HL-60 (cell line): ENCODE data around the gene SLC25A51.

Experiments used
- CTCF ChIP-seq: IDR thresholded peaks from one replicate; pipeline ENCODE4 v1.5.1; 2011; ENCODE audit warnings: low read length, control low read depth, inconsistent platforms; ENCODE audit not compliant: insufficient read depth
- POLR2AphosphoS5 ChIP-seq: IDR thresholded peaks from 2 replicates; pipeline ENCODE4 v1.6.1; 2012; ENCODE audit warnings: low read depth
- REST ChIP-seq: IDR thresholded peaks from 2 replicates; pipeline ENCODE4 v1.6.1; 2012; ENCODE audit warnings: low read depth; ENCODE audit not compliant: insufficient replicate concordance
- SPI1 ChIP-seq: IDR thresholded peaks from 2 replicates; pipeline ENCODE4 v1.6.1; 2012; ENCODE audit warnings: low read depth, mild to moderate bottlenecking, borderline replicate concordance

- TF ChIP-seq SPI1 (no peak), CTCF (no peak), POLR2AphosphoS5 (no peak), REST (no peak)
Measured at GRCh38 chr9:37944266-37944650, 40.3 kb upstream of the SLC25A51 start.
